ENCODE data around the gene GPR156.
"Not testable (repeated sequence)": the region's sequence is repeated elsewhere in the genome, so short reads cannot be mapped to it uniquely, and the experiment has no call there.

DNA sequence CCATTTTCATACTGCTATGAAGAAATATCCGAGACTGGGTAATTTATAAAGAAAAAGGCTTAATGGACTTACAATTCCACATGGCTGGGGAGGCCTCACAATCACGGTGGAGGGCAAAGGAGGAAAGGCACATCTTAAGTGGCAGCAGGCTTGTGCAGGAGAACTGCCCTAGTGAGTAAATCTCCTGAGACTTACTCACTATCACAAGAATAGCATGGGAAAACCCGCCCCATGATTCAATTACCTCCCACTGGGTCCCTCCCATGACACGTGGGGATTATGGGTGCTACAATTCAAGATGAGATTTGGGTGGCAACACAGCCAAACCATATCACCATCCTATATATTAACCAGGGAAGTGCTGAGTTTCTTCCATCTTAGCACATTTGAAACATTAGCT, 38.7 kb upstream of the GPR156 start:
- not testable (repeated sequence) for TF ChIP-seq RAD21 (IDR thresholded peaks at IDR 0.05; ENCODE audit: low read length); RCOR1 (IDR thresholded peaks at IDR 0.05; ENCODE audit: insufficient replicate concordance, low read length)
